Hindlimb muscle (tissue), 1 donor: Measurements from ENCODE around the gene TTC29. TPM values are rescaled to one million over a fixed set of nuclear protein-coding genes. Genes with fewer than 3 reads are reported as not detected.
"Not testable (repeated sequence)": the region's sequence is repeated elsewhere in the genome, so short reads cannot be mapped to it uniquely, and the experiment has no call there.

ENCODE experiments used
- DNase-seq: peaks from one replicate; pipeline ENCODE4 v3.0.0-alpha.2; 2013
- polyA plus RNA-seq: library from polyadenylated mRNA; unstranded; fragments of 120-200 nt; gene quantifications from one replicate; pipeline ENCODE4 v1.2.1, GENCODE V29; 2013; ENCODE audit not compliant: insufficient read length

The TTC29 gene
- polyA plus RNA-seq, 1 donor: not detected

GRCh38 chr4:146674829-146675570 lies 270.7 kb downstream of the TTC29 start:
- no peak for DNase-seq

- not testable (repeated sequence) for DNase-seq
These were observed 281.7 kb downstream of the TTC29 start for GRCh38 chr4:146663968-146664311.

GRCh38 chr4:146661367-146661766 lies 284.3 kb downstream of the TTC29 start:
- DNase-seq: no peak
